Testis (tissue), 3 donors: ENCODE results near the gene TNFRSF1A. TPM values are rescaled to one million over a fixed set of nuclear protein-coding genes. Genes with fewer than 3 reads are reported as not detected.

Source experiments
- DNase-seq: peaks from one replicate; pipeline ENCODE4 v3.0.0-alpha.2; 2019
- H3K27ac ChIP-seq, 2 donors: fragments of 200-600 bp; sonication (generic); one replicate each; pipeline ENCODE4 v1.5.1; 2019
- H3K27me3 ChIP-seq: fragments of 200-600 bp; sonication (generic); one replicate; pipeline ENCODE4 v1.5.1; 2019
- H3K36me3 ChIP-seq: fragments of 200-600 bp; sonication (generic); one replicate; pipeline ENCODE4 v1.5.1; 2017; ENCODE audit warnings: low read depth; ENCODE audit errors: missing control alignments
- H3K4me1 ChIP-seq: fragments of 200-600 bp; sonication (generic); one replicate; pipeline ENCODE4 v1.5.1; 2019
- H3K4me3 ChIP-seq, 2 donors: fragments of 200-600 bp; sonication (generic); one replicate each; pipeline ENCODE4 v1.5.1; 2017 to 2019
- H3K9me3 ChIP-seq: fragments of 200-600 bp; sonication (generic); one replicate; pipeline ENCODE4 v1.5.1; 2017
- POLR2A ChIP-seq: fragments of 450-650 bp; IDR thresholded peaks from one replicate; pipeline ENCODE4 v1.6.1; 2017; ENCODE audit warnings: antibody characterized with exemption, mild to moderate bottlenecking, moderate library complexity
- WGBS, 2 donors: methylation state at CpG; one replicate each; pipeline ENCODE4 v1.1.5; 2018; 5-methylcytosine and 5-hydroxymethylcytosine counted together
- intact Hi-C: fragments of 100-400 bp; cut with DNase I; formaldehyde crosslinking; loops from one replicate; pipeline ENCODE4 v1.15.1; 2023; ENCODE audit warnings: low total_unique reads
- polyA plus RNA-seq: library from polyadenylated mRNA; stranded (reverse); fragments of 350-450 nt; fragmentation: Illumina TruSeq; extraction: RNeasy Lipid Tissue Mini Kit (QIAGEN cat#74804); gene quantifications from one replicate; pipeline ENCODE4 v1.2.3, GENCODE V29; 2014; ENCODE audit warnings: low read depth, low replicate concordance; ENCODE audit not compliant: insufficient read depth
- total RNA-seq, 2 donors: library from RNA; depleted of rRNA; stranded (reverse); fragments of >200 nt; gene quantifications; one replicate each; pipeline ENCODE4 v1.2.3, GENCODE V29; 2016
- TF ChIP-seq, protein P1 (sequence below), 3 experiments: fragments of 450-650 bp in 2 of 3; fragments of 200-600 bp in 1 of 3; sonication (generic) in 1 of 3; IDR thresholded peaks; one replicate each; pipeline ENCODE4 v1.5.1; 2016 to 2019; ENCODE audit warnings: antibody characterized with exemption in 3 of 3, mild to moderate bottlenecking in 2 of 3, moderate library complexity in 1 of 3

The TNFRSF1A gene
- total and polyA plus RNA-seq, 3 donors from 2014 or later, result 59.8 to 106 (median 94.6) TPM

DNA sequence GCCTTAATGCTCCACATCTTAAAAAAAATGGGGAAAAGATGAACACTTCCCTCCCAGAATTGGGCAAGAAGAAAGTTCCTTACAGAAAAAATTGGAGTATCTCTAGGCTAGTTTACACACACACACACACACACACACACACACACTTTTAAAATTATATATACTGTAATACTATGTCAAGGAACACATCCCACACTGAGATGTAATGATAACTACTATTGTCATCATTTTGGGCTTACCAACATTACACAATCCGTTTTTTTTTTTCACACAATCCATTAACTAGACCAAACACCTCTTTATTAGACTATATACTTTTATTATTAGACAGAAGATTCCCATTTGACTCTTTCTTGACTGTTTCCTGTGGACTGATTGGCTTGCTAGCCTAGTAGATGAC, 44.6 kb upstream of the TNFRSF1A start:
- Histone ChIP-seq H3K4me3 (no peak overlapping the region), H3K36me3 (no peaks in the 10 kb centered on the region), H3K27ac (no peak overlapping the region), H3K27me3 (no peaks in the 10 kb centered on the region), H3K9me3 (no peaks in the 10 kb centered on the region), H3K4me1 (peaks cover 18% of the 10 kb centered on the region)
- no peak for DNase-seq
- WGBS, 2 donors, result 90 to 91% methylated on average over 1 of the region's 1 CpG
- TF ChIP-seq, protein P1, sequence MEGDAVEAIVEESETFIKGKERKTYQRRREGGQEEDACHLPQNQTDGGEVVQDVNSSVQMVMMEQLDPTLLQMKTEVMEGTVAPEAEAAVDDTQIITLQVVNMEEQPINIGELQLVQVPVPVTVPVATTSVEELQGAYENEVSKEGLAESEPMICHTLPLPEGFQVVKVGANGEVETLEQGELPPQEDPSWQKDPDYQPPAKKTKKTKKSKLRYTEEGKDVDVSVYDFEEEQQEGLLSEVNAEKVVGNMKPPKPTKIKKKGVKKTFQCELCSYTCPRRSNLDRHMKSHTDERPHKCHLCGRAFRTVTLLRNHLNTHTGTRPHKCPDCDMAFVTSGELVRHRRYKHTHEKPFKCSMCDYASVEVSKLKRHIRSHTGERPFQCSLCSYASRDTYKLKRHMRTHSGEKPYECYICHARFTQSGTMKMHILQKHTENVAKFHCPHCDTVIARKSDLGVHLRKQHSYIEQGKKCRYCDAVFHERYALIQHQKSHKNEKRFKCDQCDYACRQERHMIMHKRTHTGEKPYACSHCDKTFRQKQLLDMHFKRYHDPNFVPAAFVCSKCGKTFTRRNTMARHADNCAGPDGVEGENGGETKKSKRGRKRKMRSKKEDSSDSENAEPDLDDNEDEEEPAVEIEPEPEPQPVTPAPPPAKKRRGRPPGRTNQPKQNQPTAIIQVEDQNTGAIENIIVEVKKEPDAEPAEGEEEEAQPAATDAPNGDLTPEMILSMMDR (IDR thresholded peaks at IDR 0.05), result no peak
- intact Hi-C loops, result loop anchor here (10.0 kb wide), 1 partner anchor 52 kb away; no protein-coding TSS in a partner anchor

DNA sequence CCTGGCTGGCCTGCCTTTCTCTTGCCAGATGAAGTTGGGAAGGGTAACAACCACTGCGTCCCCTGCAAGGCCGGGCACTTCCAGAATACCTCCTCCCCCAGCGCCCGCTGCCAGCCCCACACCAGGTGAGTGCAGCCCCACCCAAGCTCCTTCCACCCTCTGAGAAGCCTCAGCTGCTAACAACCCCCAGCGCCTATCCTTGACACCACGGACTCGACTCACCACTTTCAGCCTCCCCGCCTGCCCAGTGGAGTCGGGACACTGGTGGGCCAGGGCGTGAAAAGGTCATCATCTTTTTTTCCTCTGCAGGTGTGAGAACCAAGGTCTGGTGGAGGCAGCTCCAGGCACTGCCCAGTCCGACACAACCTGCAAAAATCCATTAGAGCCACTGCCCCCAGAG, 44.2 kb upstream of the TNFRSF1A start:
- WGBS, 2 donors, result 83 to 84% methylated on average over 10 to 11 of the region's 11 CpGs
- Histone ChIP-seq H3K36me3 (no peaks in the 10 kb centered on the region), H3K4me1 (peaks cover 18% of the 10 kb centered on the region), H3K27me3 (no peaks in the 10 kb centered on the region), H3K27ac (no peak overlapping the region), H3K4me3 (no peak overlapping the region), H3K9me3 (no peaks in the 10 kb centered on the region)
- intact Hi-C loops, result loop anchor here (10.0 kb wide), 1 partner anchor 51 kb away; no protein-coding TSS in a partner anchor
- DNase-seq, result no peak
- TF ChIP-seq, protein P1 (IDR thresholded peaks at IDR 0.05), result no peak
- no peak for TF ChIP-seq POLR2A

DNA sequence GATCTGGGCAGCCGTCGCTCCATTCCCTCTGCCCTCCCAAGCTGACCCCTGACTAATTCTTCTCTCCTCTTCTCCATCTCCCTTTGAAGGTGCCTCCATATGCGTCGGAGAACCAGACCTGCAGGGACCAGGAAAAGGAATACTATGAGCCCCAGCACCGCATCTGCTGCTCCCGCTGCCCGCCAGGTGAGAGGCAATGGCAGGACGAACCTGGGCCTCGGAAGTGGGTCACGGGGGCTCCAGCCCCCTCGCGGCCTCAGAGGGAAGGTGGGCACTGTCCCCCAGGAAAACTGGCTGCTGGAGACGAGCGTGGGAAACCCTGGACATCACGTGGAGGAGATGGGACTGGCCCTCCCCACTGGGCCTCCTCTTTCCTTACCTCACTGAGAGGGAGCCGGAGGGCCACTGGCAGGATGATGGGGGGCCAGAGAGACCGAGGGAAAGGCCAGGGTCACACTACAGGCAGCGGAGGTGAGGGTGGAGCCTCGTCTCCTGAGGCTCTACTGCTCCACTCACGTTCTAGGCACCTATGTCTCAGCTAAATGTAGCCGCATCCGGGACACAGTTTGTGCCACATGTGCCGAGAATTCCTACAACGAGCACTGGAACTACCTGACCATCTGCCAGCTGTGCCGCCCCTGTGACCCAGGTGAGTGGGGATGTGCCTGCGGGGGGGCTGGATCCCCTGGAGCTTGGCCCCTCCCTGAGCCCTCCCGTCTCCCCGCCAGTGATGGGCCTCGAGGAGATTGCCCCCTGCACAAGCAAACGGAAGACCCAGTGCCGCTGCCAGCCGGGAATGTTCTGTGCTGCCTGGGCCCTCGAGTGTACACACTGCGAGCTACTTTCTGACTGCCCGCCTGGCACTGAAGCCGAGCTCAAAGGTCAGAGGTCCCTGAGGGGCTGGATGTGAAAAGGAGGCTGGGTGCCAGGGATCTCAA, 42.9 kb upstream of the TNFRSF1A start:
- no peaks in the 10 kb centered on the region for H3K27me3 ChIP-seq
- peak overlapping the region; percentile 85 to 94 for H3K27ac ChIP-seq
- no peaks in the 10 kb centered on the region for H3K9me3 ChIP-seq
- WGBS, 2 donors, result 29 to 42% methylated on average over 11 to 36 of the region's 36 CpGs
- TF ChIP-seq, protein P1 (IDR thresholded peaks at IDR 0.05), result no peak
- TF ChIP-seq POLR2A, result no peak
- DNase-seq, result peak; percentile 25
- H3K36me3 ChIP-seq, result no peaks in the 10 kb centered on the region
- H3K4me3 ChIP-seq, result peak overlapping the region; percentile 68 to 70
- peaks cover 18% of the 10 kb centered on the region for H3K4me1 ChIP-seq
- intact Hi-C loops, result loop anchor here (10.0 kb wide), 1 partner anchor 50 kb away; no protein-coding TSS in a partner anchor

DNA sequence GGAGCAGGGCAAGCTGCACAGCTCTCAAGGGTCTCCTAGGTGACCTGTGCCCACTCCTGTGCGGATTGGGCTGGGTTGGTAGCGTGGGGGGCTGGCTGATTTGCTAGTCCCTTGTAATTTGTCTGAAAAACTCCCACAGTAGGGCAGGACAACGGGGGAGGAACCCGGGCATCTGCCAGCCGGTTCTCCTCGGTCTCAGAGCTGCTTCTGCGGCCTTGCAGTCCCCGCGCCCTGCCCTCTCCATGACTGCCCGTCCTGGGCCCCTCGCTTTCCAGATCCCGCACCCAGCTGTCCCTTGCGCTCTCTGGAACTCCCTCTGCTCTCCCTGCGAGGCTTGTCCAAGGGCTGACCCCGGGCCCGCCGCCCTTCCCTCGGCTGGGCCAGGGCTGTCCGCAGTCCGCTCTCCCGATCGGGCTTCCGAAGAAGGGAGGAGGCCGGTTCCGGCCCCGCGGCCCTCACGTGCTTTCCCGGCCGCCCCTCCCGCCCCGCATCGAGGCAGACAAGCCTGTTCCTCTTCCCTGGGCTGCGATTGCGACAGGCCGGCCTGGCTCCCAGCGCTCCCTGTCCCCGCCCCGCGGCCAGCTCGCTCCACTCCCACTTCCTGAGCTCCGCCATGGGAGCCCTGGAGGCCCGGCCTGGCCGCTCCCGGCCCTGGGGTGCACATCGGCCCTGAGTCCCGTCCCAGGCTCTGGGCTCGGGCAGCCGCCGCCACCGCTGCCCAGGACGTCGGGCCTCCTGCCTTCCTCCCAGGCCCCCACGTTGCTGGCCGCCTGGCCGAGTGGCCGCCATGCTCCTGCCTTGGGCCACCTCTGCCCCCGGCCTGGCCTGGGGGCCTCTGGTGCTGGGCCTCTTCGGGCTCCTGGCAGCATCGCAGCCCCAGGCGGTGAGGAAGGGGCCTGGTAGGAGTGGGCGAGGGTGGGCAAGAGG, 42.0 kb upstream of the TNFRSF1A start, which contains the start of gene LTBR:
Gene LTBR (plus strand): TSS at position 591 of the 927 bp plus-strand sequence. CDS start 197 bp downstream, at position 788.
- peaks cover 18% of the 10 kb centered on the region for H3K4me1 ChIP-seq
- no peaks in the 10 kb centered on the region for H3K9me3 ChIP-seq
- TF ChIP-seq POLR2A, result no peak
- TF ChIP-seq, protein P1 (IDR thresholded peaks at IDR 0.05), result peak in 1 of 3 experiments; percentile 1
- WGBS, 2 donors, result 1 to 3% methylated on average over 30 to 37 of the region's 62 CpGs
- intact Hi-C loops, result loop anchor here (10.0 kb wide), 1 partner anchor 49 kb away; no protein-coding TSS in a partner anchor
- H3K27ac ChIP-seq, result peak within 1 kb of the TSS; percentile 85 to 94
- H3K36me3 ChIP-seq, result no peaks in the 10 kb centered on the region
- no peaks in the 10 kb centered on the region for H3K27me3 ChIP-seq
- peak; percentile 92 for DNase-seq
- peak within 1 kb of the TSS; percentile 68 to 70 for H3K4me3 ChIP-seq
